ENCODE data around the gene POU5F1.
"Not testable (repeated sequence)": the region's sequence is repeated elsewhere in the genome, so short reads cannot be mapped to it uniquely, and the experiment has no call there.

Gene POU5F1

GRCh38 chr6:31170600-31170881 lies at the start of gene POU5F1:
Gene POU5F1 (minus strand): TSS chr6:31170682. CDS start chr6:31170620, 62 bp downstream.
- DNase-seq: no peak

- DNase-seq: no peak
Observed at GRCh38 chr6:31216208-31216898, 45.9 kb upstream of the POU5F1 start.

- DNase-seq: not testable (repeated sequence)
Observed at GRCh38 chr6:31215216-31215615, 44.7 kb upstream of the POU5F1 start.

DNA sequence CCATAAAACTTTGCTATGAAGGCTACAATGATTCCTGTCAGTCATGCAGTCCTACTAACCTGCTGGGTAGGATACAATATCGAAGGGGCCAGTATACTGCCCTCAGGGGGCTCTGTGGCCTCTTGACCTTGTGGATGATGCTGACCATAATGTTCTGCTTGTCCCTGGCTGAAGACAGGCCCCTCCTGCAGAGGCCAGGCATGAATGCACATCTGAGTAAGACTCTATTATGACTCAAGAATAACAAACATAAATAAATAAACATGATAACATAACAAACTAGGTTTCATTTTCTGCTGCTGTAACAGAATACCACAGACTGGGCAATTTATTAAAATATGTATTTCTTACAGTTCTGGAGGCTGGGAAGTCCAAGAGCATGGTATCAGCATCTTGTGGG lies 44.0 kb upstream of the POU5F1 start:
- DNase-seq: no peak

DNA sequence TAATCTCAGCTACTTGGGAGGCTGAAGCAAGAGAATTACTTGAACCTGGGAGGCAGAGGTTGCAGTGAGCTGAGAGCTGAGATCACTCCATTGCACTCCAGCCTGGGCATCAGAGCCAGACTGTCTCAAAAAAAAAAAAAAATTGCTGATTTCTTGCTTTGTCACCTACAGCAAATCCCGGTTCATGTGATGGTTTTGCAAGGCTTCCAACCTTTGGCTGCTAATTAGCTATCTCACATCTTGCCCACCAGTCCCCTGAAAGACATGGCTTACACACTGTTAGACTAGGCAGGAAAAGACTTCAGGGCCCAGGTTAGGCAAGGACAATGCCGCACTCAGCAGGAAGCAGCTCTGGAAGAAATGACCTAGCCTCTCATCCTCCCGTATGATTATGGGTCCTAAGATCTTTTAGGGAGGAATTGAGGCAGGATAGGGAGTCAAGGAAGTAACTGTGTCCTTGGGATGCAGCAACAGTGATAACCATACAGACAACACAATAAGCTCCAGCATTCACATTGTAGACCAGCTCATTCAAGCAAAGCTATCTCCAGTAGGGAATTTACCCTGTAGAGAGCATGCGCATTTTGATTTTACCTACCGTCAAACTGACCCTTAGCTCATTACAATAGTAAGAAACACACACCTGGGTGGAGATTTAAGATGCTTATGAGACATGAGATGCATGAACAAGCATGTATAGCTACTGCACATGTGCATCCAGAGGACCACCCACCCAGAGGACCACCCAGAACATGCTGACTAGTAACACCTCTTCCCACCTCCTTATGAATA lies 40.5 kb upstream of the POU5F1 start:
- no peak for DNase-seq

GRCh38 chr6:31210123-31210522 lies 39.6 kb upstream of the POU5F1 start:
- no peak for DNase-seq

DNA sequence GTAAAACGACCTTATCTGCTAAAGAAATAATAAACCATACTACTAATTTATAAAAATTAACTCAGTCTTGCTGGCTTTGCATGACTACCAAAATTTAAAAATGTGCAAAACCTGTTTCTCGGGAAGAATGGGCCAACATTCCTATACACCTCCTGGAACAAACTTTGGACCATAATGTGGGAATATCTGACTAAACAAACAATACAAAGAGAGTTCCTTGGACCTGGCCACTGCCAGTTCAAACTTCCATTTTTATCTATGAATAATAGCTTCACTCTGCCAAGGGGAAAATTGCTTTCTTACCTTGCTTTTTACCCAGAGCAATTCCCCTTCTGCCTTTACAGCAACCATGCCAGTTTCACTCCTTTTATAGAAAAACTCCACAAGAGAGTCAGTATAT lies 38.7 kb upstream of the POU5F1 start:
- no peak for DNase-seq

- DNase-seq: no peak
Observed at GRCh38 chr6:31208506-31208905, 38.0 kb upstream of the POU5F1 start.

- DNase-seq: no peak
Observed at GRCh38 chr6:31205638-31206037, 35.2 kb upstream of the POU5F1 start.

GRCh38 chr6:31204751-31205145 lies 34.3 kb upstream of the POU5F1 start:
- DNase-seq: no peak

DNA sequence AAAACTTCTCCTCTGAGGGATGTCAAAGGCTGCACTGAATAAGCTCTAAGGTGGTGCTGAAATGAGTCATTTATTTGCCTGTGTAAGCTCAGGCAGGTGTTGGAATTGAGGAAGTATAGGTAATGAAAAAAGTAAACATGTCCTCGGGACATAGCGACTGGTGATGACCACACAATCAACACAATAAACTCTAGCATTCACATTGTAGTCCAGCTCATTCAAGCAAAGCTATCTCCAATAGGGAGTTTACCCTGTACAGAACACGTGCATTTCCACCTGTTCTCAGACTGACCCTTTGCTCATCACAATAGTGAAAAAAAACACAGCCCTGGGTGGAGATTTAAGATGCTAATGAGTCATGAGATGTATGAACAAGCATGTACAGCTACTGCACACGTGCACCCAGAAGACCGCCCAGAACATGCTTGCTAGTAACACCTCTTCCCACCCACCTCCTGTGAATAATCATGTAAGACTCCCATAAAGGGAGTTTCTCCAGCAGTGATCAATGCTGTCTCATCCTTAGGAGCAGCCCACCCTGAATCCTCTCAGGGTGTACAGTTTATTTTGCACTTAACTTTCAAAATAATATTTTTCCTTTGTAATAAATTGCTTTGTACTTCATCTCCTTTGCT lies 33.0 kb upstream of the POU5F1 start:
- DNase-seq: peak; percentile 74

DNA sequence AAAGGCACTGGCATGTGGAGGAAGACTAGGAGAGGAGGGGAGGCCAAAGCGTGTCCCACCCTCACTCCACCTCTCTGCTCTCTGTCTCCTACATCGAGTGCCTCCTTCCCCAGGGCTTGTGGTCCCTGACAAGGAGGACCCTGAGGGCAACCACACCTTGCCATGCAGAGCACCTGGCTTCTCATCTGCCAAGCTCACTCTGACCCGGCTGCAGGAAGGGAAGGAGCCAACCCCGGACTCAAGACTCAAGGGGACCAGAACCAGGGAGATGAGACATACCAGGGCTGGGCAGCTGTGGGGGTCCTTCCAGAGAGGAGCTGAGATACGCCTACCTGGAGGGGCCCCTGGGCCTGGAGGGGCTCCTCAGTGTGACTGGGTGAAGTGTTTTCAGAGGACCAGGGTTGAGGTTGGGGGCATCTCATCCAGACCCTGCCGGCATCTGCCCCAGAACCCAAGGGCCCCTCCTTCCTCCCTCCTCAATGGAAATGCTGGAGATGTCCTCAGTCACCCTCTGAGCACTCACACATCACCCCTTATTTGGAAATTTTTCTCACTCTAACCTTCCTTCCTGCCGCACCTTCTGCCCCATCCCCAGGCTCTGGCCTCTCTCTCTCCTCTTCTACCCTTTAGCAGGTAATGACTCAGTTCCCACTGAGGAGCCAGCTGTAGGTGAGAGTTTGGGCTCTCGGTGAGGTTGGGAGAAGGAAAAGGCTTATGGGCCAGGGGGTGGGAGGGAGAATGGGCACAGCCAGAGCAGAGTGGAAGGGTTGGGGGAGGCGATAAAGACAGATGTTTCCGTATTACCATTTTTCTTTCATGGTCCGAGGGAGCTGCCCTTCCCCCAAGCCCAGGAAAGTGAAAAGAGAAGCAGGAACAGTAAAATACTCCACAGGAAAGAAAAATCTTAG lies 32.0 kb upstream of the POU5F1 start:
- peak; percentile 30 for DNase-seq

DNA sequence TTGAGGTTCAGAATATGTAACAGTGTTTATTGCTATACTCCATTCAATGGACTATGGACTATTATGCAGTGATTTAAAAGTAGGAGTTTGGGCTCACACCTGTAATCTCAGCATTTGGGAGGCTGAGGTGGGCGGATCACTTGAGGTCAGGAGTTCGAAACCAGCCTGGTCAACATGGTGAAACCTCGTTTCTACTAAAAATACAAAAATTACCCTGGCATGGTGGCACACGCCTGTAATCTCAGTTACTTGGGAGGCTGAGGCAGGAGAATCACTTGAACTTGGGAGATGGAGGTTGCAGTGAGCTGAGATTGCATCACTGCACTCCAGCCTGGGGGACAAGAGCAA lies 28.6 kb upstream of the POU5F1 start:
- DNase-seq: not testable (repeated sequence)

DNA sequence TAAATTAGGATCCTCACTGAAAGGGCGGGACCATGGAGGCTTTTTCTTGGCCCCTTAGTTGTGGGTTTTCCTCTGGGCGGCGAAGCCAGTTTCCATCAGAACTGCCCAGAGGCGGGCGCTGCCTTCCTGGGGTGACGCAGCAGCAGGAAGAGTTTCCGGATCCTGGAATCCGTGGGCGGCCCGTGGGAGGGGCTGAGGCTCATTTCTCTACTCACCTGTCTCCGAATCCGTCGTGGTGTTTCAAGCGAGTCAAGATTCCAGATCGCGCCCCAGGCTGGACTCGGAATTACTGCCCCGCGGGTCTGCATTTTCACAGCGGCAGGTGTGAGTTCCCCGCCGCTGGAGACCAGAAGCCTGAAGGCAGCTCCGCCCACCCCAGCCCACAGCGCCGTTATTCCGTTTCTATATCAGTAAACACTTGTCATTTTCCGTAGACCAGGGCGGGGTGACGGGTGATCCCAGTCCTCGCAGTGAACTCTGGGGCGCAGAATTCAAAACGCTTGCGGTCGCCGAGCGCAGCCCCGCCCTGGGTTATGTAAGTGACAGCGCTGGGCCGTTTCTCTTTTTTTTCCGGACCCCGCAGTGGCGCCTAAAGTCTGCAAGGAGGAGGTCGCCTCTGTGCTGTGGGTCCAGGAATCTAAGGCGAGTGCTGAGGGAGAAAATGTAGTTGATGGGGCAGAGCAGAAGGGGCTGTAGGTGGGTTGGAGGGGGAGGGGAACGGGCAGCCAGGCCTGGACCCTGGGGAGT lies 27.2 kb upstream of the POU5F1 start:
- DNase-seq: peak; percentile 95

DNA sequence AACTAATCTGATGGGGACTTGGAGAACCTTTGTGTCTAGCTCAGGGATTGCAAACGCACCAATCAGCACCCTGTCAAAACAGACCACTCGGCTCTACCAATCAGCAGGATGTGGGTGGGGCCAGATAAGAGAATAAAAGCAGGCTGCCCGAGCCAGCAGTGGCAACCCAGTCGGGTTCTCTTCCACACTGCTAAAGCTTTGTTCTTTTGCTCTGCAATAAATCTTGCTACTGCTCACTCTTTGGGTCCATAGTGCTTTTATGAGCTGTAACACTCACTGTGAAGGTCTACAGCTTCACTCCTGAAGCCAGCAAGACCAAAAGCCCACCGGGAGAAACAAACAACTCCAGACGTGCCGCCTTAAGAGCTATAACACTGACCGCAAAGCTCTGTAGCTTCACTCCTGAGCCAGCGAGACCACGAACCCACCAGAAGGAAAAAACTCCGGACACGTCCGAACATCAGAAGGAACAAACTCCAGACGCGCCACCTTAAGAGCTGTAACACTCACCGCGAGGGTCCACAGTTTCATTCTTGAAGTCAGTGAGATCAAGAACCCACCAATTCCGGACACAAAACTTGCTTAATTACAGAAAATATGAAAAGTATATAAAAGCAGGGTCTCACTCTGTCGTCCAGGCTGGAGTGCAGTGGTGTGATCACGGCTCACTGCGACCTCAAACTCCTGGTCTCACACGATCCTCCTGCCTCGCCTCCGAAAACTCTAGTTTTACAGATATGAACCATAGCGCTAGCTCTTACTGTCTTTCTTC lies 26.0 kb upstream of the POU5F1 start:
- peak; percentile 29 for DNase-seq

DNA sequence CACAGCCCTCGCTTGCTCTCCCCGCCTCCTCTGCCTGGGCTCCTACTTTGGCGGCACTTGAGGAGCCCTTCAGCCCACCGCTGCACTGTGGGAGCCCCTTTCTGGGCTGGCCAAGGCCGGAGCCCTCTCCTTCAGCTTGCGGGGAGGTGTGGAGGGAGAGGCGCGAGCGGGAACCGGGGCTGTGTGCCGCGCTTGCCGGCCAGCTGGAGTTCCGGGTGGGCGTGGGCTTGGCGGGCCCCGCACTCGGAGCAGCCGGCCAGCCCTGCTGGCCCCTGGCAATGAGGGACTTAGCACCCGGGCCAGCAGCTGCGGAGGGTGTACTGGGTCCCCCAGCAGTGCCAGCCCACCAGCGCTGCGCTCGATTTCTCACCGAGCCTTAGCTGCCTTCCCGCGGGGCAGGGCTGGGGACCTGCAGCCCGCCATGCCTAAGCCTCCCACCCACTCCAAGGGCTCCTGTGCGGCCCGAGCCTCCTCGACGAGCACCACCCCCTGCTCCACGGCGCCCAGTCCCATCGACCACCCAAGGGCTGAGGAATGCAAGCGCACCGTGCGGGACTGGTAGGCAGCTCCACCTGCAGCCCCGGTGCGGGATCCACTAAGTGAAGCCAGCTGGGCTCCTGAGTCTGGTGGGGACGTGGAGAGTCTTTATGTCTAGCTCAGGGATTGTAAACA lies 25.0 kb upstream of the POU5F1 start:
- not testable (repeated sequence) for DNase-seq

- no peak for DNase-seq
Observed at GRCh38 chr6:31194061-31194834, 23.8 kb upstream of the POU5F1 start.

- DNase-seq: no peak
Observed at GRCh38 chr6:31193206-31193605, 22.7 kb upstream of the POU5F1 start.

GRCh38 chr6:31192431-31193105 lies 22.1 kb upstream of the POU5F1 start:
- DNase-seq: peak; percentile 80

GRCh38 chr6:31190488-31190887 lies 20.0 kb upstream of the POU5F1 start:
- DNase-seq: no peak
